ENCODE data around the gene BPIFB2. TPM values are rescaled to one million over a fixed set of nuclear protein-coding genes. Genes with fewer than 3 reads are reported as not detected.
"Not testable (repeated sequence)": the region's sequence is repeated elsewhere in the genome, so short reads cannot be mapped to it uniquely, and the experiment has no call there.

Gene BPIFB2
- total RNA-seq, 2 donors from 2014 or later, result not detected

GRCh38 chr20:32974204-32975064 is 33.1 kb upstream of the BPIFB2 start:
- not testable (repeated sequence) for ATAC-seq (replicated peaks in 1 of 2); H3K9me3 Mint-ChIP-seq; H3K27me3 Mint-ChIP-seq (ENCODE audit: low read depth); H3K36me3 Mint-ChIP-seq (ENCODE audit: insufficient read depth in 2 of 2); DNase-seq; H3K4me3 Mint-ChIP-seq
- peaks cover 50% of the 10 kb centered on the region for H3K4me1 Mint-ChIP-seq (ENCODE audit: low read depth)
- H3K27ac Mint-ChIP-seq, result peak overlapping the region; percentile 74

GRCh38 chr20:32975121-32975520 is 32.4 kb upstream of the BPIFB2 start:
- ATAC-seq (replicated peaks in 1 of 2); H3K36me3 Mint-ChIP-seq (ENCODE audit: insufficient read depth in 2 of 2); H3K27me3 Mint-ChIP-seq (ENCODE audit: low read depth); DNase-seq; H3K9me3 Mint-ChIP-seq: not testable (repeated sequence)
- Mint-ChIP-seq H3K4me3 (peak overlapping the region in 1 of 2 donors; percentile 15), H3K27ac (peak overlapping the region; percentile 74), H3K4me1 (ENCODE audit: low read depth) (peaks cover 43% of the 10 kb centered on the region)

- no peak for ATAC-seq (replicated peaks in 1 of 2)
- no peak for DNase-seq
- Mint-ChIP-seq H3K27me3 (ENCODE audit: low read depth) (no peaks in the 10 kb centered on the region), H3K27ac (peak overlapping the region; percentile 74), H3K9me3 (peaks cover 0 to 6% of the 10 kb centered on the region in 2 donors), H3K36me3 (ENCODE audit: insufficient read depth in 2 of 2) (peaks cover 6 to 8% of the 10 kb centered on the region in 2 donors), H3K4me1 (ENCODE audit: low read depth) (peaks cover 41% of the 10 kb centered on the region), H3K4me3 (no peak overlapping the region)
Measured at GRCh38 chr20:32975698-32976674, 31.5 kb upstream of the BPIFB2 start.

DNA sequence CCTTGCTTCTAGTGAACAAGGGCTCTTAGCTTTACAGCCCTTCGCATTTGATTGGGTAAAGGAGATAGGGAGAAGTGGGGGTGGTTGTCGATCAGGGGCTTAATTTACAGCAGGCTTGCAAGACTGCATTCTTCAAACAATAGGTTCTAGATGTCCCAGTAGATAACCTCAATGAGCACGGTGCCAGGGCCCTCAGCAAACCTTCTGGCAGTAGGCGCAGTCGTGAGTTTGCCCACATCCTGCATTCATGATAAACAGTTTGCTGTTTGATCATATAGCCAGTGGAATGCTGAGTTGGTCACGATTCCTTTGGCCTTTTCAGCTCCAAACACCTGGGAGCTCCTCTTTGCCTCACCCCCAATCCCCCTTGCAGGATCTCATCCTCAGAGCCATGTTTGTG is 30.8 kb upstream of the BPIFB2 start:
- Mint-ChIP-seq H3K9me3 (peaks cover 0 to 6% of the 10 kb centered on the region in 2 donors), H3K27me3 (ENCODE audit: low read depth) (no peaks in the 10 kb centered on the region), H3K4me1 (ENCODE audit: low read depth) (peaks cover 41% of the 10 kb centered on the region), H3K27ac (no peak overlapping the region), H3K36me3 (ENCODE audit: insufficient read depth in 2 of 2) (peaks cover 6 to 8% of the 10 kb centered on the region in 2 donors), H3K4me3 (no peak overlapping the region)
- no peak for ATAC-seq (replicated peaks in 1 of 2)
- DNase-seq, result no peak

DNA sequence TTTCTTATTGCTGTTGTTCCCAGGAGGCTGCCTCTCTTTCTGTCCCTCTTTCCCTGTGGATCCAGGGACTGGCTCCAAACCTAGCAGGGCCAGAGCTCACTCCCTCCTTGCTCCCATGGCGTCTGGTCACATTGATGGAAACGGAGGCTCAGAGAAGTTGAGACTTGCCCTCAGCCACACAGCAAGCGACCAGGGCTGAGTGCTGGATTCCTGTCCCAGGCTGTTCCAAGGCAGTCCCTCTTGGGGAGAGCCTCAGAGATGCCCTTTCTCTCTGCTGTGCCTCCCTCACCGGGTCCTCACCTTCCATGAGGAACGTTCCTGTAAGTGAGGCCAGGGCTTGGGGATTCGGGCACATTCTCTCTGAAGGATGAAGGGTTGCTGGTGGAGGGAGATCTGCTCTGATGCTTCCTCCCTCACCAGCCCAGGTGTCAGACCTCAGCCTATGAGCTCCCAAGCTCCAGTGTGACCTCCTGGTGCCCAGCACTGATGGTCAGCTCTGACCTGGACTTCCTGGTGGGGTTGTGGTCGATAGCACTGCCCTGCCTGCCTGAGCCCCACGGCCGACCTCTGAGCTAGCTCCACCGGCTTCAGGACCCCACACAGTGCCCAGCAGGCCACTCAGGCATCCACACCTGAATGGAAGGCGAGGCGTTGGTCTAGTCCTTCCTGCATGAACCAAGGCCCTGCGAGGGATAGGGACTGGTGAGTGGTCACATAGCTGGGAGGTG is 30.1 kb upstream of the BPIFB2 start:
- no peaks in the 10 kb centered on the region for H3K27me3 Mint-ChIP-seq (ENCODE audit: low read depth)
- DNase-seq (no peak), ATAC-seq (replicated peaks in 1 of 2) (no peak)
- H3K27ac Mint-ChIP-seq, result no peak overlapping the region
- H3K36me3 Mint-ChIP-seq (ENCODE audit: insufficient read depth in 2 of 2), result peaks cover 6 to 8% of the 10 kb centered on the region in 2 donors
- no peak overlapping the region for H3K4me3 Mint-ChIP-seq
- H3K9me3 Mint-ChIP-seq, result peaks cover 0 to 6% of the 10 kb centered on the region in 2 donors
- peaks cover 40% of the 10 kb centered on the region for H3K4me1 Mint-ChIP-seq (ENCODE audit: low read depth)

DNA sequence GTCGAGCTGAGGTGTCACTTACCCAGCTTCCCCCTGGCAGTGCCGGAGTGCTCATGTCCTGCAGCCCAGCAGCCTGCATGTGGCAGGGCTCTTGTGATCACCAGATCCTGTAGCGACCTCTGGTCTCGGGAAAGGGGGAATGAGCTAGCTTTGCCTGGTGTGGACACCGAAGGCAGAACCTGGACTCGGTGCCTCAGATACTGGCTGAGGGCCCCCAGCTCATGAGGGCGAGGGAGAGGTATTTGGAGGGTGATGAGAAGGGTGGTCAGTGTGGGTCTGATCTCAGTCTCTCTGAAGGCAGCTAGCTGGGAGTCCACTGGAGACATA is 29.5 kb upstream of the BPIFB2 start:
- peaks cover 0 to 6% of the 10 kb centered on the region in 2 donors for H3K9me3 Mint-ChIP-seq
- peaks cover 6 to 8% of the 10 kb centered on the region in 2 donors for H3K36me3 Mint-ChIP-seq (ENCODE audit: insufficient read depth in 2 of 2)
- H3K27me3 Mint-ChIP-seq (ENCODE audit: low read depth), result no peaks in the 10 kb centered on the region
- ATAC-seq (replicated peaks in 1 of 2), result no peak
- no peak overlapping the region for H3K4me3 Mint-ChIP-seq
- H3K4me1 Mint-ChIP-seq (ENCODE audit: low read depth), result peaks cover 35% of the 10 kb centered on the region
- H3K27ac Mint-ChIP-seq, result no peak overlapping the region
- no peak for DNase-seq

- Mint-ChIP-seq H3K36me3 (ENCODE audit: insufficient read depth in 2 of 2) (peaks cover 6 to 8% of the 10 kb centered on the region in 2 donors), H3K27ac (no peak overlapping the region), H3K4me1 (ENCODE audit: low read depth) (peaks cover 20% of the 10 kb centered on the region), H3K4me3 (no peak overlapping the region), H3K9me3 (peaks cover 0 to 6% of the 10 kb centered on the region in 2 donors), H3K27me3 (ENCODE audit: low read depth) (no peaks in the 10 kb centered on the region)
- no peak for ATAC-seq (replicated peaks in 1 of 2)
- DNase-seq, result no peak
Measured at GRCh38 chr20:32979201-32979998, 28.1 kb upstream of the BPIFB2 start.

DNA sequence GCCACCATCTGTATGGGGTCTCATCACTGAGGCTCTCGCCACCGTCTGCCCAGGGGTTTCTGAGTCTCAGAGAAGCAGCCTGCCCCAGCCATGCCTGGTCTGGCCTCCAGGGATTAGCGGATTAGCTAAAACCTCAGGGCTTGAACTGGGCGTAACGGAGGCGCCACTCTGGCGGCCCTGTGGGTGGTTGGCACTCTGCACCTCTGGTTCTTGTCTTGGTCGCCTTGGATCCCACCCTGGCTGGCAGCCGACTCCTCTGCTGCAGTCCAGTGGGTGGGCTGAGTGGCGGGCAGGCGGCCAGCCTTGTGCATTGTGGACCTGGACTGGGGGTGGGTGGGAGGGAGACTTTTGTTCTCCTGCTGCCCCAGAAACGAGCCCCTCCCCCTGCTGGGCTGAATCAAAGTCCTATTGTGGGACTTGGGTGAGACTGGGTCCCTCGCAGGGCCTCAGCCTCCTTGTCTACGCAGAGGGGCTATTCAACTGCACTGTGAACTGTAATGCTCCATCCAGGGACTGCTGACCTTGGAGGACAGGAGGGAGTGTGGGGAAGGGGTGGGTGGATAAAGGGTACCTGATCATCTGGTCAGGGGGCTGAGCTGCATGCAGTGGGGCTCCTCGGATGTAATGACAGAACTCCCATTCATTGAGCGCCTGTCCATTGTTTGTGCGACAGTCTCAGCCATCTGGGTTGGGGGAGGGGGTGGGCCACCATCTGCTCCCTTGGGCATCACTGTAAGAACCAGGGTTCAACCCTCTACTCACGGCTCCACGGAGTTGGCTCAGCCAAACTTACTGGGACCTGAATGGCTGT is 27.2 kb upstream of the BPIFB2 start:
- Mint-ChIP-seq H3K27me3 (ENCODE audit: low read depth) (no peaks in the 10 kb centered on the region), H3K36me3 (ENCODE audit: insufficient read depth in 2 of 2) (peaks cover 6 to 8% of the 10 kb centered on the region in 2 donors), H3K27ac (no peak overlapping the region), H3K9me3 (peaks cover 0 to 6% of the 10 kb centered on the region in 2 donors), H3K4me1 (ENCODE audit: low read depth) (peaks cover 11% of the 10 kb centered on the region), H3K4me3 (no peak overlapping the region)
- ATAC-seq (replicated peaks in 1 of 2) (no peak), DNase-seq (no peak)

GRCh38 chr20:32980990-32981389 is 26.5 kb upstream of the BPIFB2 start:
- no peak overlapping the region for H3K4me3 Mint-ChIP-seq
- no peaks in the 10 kb centered on the region for H3K27me3 Mint-ChIP-seq (ENCODE audit: low read depth)
- peaks cover 6 to 8% of the 10 kb centered on the region in 2 donors for H3K36me3 Mint-ChIP-seq (ENCODE audit: insufficient read depth in 2 of 2)
- H3K9me3 Mint-ChIP-seq, result peaks cover 0 to 6% of the 10 kb centered on the region in 2 donors
- H3K27ac Mint-ChIP-seq, result no peak overlapping the region
- DNase-seq, result no peak
- peaks cover 9% of the 10 kb centered on the region for H3K4me1 Mint-ChIP-seq (ENCODE audit: low read depth)
- ATAC-seq (replicated peaks in 1 of 2), result no peak

DNA sequence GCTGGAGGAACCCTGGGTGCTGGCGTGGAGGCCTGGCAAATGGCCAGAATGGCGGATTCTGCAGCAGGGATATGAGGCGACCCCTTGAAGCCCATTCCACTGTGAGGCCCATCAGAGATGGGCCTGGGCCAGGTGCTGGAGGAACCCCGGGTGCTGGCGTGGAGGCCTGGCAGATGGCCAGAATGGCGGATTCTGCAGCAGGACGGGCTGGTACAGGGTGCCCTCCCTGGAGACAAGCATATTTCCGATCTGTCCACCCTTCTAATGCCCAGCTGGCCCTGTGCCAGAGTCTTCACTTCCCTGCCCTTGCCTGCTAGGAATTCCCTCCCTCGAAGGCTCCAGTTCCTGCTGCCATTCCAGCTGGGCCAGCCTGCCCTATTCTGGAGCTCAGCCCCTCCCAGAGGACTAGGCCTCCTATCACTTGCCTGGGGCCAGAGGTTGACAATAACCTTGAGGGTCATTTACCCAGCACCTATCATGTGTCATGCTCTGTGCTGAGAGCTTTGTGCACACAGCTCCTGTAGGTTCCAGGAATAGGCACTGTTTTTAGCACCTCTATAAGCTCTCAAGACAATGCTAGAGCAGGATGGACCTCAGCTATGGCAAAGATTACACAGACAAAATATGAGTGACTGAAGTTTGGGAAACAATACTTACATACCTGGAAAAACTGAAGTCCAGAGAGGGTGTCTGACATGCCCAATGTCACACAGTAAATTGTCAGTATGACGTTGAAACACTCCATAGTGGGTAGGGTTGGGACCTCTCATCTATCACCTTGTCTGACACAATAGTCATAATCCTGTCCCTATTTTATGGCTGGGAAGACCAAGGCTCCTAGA is 24.7 kb upstream of the BPIFB2 start:
- Mint-ChIP-seq H3K36me3 (ENCODE audit: insufficient read depth in 2 of 2) (no peaks in the 10 kb centered on the region), H3K9me3 (no peaks in the 10 kb centered on the region), H3K4me3 (no peak overlapping the region), H3K27ac (no peak overlapping the region), H3K4me1 (ENCODE audit: low read depth) (no peaks in the 10 kb centered on the region), H3K27me3 (ENCODE audit: low read depth) (no peaks in the 10 kb centered on the region)
- DNase-seq, result no peak
- ATAC-seq (replicated peaks in 1 of 2), result no peak

Data from activated T-cell treated with anti-CD3 and anti-CD28 coated beads, Interleukin-2, amount 50 U/mL, for 72 hours (primary cell).